Measurements from ENCODE around the gene PDE10A.

The PDE10A gene

DNA sequence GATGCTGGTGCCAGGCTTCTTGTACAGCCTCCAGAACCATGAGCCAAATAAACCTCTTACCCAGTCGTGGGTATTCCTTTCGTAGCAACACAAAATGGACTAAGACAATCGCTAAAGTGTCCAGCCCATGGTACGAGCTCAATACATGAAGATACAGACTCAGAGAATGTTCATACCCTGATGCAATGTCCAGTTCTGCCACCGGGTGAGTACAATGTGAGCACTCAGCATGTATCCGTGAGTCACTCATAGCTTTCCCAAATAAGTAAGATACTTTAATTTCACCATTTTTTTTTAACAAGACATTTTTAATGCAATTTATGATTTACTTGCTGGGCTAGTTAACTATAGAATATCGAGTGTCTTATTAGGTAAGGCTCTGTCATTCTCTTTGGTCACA is 26.7 kb upstream of the PDE10A start:
- Histone ChIP-seq H3K4me1 (ENCODE audit: insufficient read depth, low read length) (peaks cover 13% of the 10 kb centered on the region), H3K9me3 (ENCODE audit: control insufficient read depth, insufficient read depth, low read length) (no peaks in the 10 kb centered on the region), H3K36me3 (ENCODE audit: insufficient read depth, low read length) (no peaks in the 10 kb centered on the region), H3K9ac (ENCODE audit: low read depth, low read length) (no peak overlapping the region)

DNA sequence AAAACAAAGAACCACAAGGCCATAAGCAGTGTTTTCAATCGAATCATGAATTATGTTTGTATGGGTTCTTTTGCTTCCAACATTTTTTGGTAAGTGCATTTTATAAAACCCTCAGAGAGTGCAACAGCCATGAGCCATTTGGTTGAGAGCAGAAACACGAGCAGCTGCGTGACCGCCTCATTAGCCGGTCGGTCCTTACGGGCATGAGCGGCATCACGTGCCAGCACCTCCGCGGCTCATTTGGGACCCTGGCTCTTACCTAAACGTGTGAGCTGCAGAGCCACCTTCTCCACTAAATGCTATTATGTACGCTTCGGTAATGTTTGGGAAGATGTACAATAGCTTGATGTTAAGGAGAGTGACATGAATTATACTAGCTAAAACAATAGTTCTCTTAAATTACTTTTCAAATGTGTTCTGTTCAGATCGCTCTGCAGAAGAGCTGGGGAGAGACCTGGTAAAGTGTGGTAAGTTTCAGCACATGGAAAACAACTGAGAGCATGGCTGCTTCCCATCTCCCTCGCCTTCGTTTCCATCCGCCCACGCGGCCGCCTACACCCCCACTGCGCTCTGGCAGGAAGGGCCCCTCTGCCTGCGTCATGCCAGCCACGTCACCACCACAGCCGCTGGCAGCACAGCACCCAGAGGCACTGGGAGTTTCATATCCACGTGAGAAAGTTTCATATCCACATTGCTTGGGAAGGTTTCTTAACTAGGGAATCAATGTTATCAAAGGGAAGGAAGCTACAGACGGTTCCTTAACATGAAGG is 23.7 kb upstream of the PDE10A start:
- Histone ChIP-seq H3K9ac (ENCODE audit: low read depth, low read length) (no peak overlapping the region), H3K36me3 (ENCODE audit: insufficient read depth, low read length) (no peaks in the 10 kb centered on the region), H3K9me3 (ENCODE audit: control insufficient read depth, insufficient read depth, low read length) (no peaks in the 10 kb centered on the region), H3K4me1 (ENCODE audit: insufficient read depth, low read length) (peaks cover 3% of the 10 kb centered on the region; the same call in 1 of the 2 replicates)

DNA sequence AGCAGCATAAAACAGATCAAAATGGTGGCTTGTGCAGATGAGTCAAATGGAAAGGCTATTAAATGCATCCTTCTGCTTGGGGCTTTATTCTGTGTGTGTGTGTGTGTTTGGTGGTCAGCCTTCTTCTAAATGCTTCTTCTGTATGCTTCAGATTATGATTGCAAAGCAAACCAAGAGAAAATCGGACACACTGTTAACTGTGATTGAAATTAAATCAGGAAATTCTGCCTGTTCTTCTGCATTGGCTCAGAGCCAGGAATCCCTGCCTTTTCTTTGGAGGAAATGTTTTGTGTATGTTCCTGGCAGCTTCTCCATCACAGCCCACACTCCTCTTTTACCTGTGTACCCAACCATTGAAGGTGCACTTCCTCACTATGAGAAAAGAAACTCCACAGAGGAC is 22.3 kb upstream of the PDE10A start:
- Histone ChIP-seq H3K9ac (ENCODE audit: low read depth, low read length) (no peak overlapping the region), H3K9me3 (ENCODE audit: control insufficient read depth, insufficient read depth, low read length) (no peaks in the 10 kb centered on the region), H3K4me1 (ENCODE audit: insufficient read depth, low read length) (no peaks in the 10 kb centered on the region), H3K36me3 (ENCODE audit: insufficient read depth, low read length) (no peaks in the 10 kb centered on the region)

DNA sequence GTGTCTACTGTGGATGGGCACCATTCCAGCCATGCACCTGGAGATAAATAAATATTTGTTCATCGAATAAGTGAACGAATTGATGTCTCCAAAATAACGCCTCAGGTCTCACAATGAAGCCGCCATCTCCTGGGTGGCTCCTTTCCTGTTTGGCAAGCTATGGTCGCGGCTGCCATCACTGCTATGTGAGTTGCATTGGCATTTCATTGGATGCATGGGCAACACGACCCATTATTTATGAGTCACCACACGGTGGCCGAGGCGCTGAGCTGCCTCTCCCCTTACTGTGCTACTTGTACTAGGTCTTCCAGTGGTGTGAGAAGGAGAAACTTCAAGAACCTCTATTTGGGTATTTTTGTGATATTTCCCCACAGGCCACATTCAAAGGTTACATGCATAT is 21.3 kb upstream of the PDE10A start:
- Histone ChIP-seq H3K4me1 (ENCODE audit: insufficient read depth, low read length) (no peaks in the 10 kb centered on the region; the same call in 1 of the 2 replicates), H3K9me3 (ENCODE audit: control insufficient read depth, insufficient read depth, low read length) (no peaks in the 10 kb centered on the region), H3K9ac (ENCODE audit: low read depth, low read length) (no peak overlapping the region), H3K36me3 (ENCODE audit: insufficient read depth, low read length) (no peaks in the 10 kb centered on the region)

GRCh38 chr6:165680975-165681374 is 17.9 kb upstream of the PDE10A start:
- H3K36me3 ChIP-seq (ENCODE audit: insufficient read depth, low read length): no peaks in the 10 kb centered on the region
- H3K4me1 ChIP-seq (ENCODE audit: insufficient read depth, low read length): no peaks in the 10 kb centered on the region; the same call in 1 of the 2 replicates
- no peaks in the 10 kb centered on the region for H3K9me3 ChIP-seq (ENCODE audit: control insufficient read depth, insufficient read depth, low read length)
- H3K9ac ChIP-seq (ENCODE audit: low read depth, low read length): no peak overlapping the region

GRCh38 chr6:165679326-165679725 is 16.3 kb upstream of the PDE10A start:
- no peak overlapping the region for H3K9ac ChIP-seq (ENCODE audit: low read depth, low read length)
- no peaks in the 10 kb centered on the region for H3K9me3 ChIP-seq (ENCODE audit: control insufficient read depth, insufficient read depth, low read length)
- no peaks in the 10 kb centered on the region; the same call in 1 of the 2 replicates for H3K4me1 ChIP-seq (ENCODE audit: insufficient read depth, low read length)
- H3K36me3 ChIP-seq (ENCODE audit: insufficient read depth, low read length): no peaks in the 10 kb centered on the region

DNA sequence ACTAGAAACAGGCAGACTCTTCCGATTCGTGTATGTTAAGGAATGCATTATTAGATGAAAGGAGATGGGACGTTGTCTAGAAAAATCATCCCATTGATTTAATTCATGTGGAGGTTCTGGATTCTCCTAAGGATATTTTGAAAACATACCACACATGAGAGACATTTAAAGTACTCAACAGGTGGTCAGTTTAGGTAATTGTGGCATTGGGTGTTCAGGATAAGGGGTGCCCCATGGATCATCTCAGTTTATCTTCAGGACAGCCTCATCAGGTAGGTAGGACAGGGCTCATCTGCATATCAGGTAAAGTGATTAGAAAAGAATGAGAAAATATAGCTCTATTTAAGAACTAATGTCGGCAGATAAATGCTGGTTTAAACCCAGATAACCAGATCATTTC is 15.9 kb upstream of the PDE10A start:
- H3K36me3 ChIP-seq (ENCODE audit: insufficient read depth, low read length): no peaks in the 10 kb centered on the region
- no peaks in the 10 kb centered on the region for H3K9me3 ChIP-seq (ENCODE audit: control insufficient read depth, insufficient read depth, low read length)
- H3K4me1 ChIP-seq (ENCODE audit: insufficient read depth, low read length): no peaks in the 10 kb centered on the region; the same call in 1 of the 2 replicates
- H3K9ac ChIP-seq (ENCODE audit: low read depth, low read length): no peak overlapping the region

- no peaks in the 10 kb centered on the region; the same call in 1 of the 2 replicates for H3K4me1 ChIP-seq (ENCODE audit: insufficient read depth, low read length)
- H3K9me3 ChIP-seq (ENCODE audit: control insufficient read depth, insufficient read depth, low read length): no peaks in the 10 kb centered on the region
- H3K9ac ChIP-seq (ENCODE audit: low read depth, low read length): no peak overlapping the region
- H3K36me3 ChIP-seq (ENCODE audit: insufficient read depth, low read length): no peaks in the 10 kb centered on the region
Observed at GRCh38 chr6:165678429-165678828, 15.4 kb upstream of the PDE10A start.

DNA sequence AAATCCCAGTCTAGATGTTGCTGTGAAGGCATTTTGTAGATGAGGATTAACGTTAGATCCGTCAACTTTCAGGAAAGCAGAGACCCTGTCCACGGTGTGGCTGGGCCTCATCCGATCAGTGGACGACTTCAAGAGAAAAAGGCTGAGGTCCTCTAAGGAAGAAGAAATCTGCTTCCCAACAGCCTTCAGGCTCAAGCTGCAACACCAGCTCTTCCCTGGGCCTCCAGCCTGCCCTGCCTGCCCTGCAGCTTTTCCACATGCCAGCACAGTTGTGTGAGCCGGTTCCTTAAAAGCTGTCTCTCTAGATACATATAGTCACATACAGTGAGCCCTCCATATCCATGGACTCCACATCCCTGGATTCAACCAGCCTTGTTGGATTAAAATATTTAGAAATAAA is 14.1 kb upstream of the PDE10A start:
- H3K36me3 ChIP-seq (ENCODE audit: insufficient read depth, low read length): no peaks in the 10 kb centered on the region
- no peak overlapping the region for H3K9ac ChIP-seq (ENCODE audit: low read depth, low read length)
- no peaks in the 10 kb centered on the region; the same call in 1 of the 2 replicates for H3K4me1 ChIP-seq (ENCODE audit: insufficient read depth, low read length)
- H3K9me3 ChIP-seq (ENCODE audit: control insufficient read depth, insufficient read depth, low read length): no peaks in the 10 kb centered on the region

GRCh38 chr6:165676435-165677068 is 13.5 kb upstream of the PDE10A start:
- H3K36me3 ChIP-seq (ENCODE audit: insufficient read depth, low read length): no peaks in the 10 kb centered on the region
- H3K4me1 ChIP-seq (ENCODE audit: insufficient read depth, low read length): no peaks in the 10 kb centered on the region; the same call in 1 of the 2 replicates
- no peak overlapping the region for H3K9ac ChIP-seq (ENCODE audit: low read depth, low read length)
- no peaks in the 10 kb centered on the region for H3K9me3 ChIP-seq (ENCODE audit: control insufficient read depth, insufficient read depth, low read length)

GRCh38 chr6:165675120-165675519 is 12.1 kb upstream of the PDE10A start:
- H3K4me1 ChIP-seq (ENCODE audit: insufficient read depth, low read length): no peaks in the 10 kb centered on the region; the same call in 1 of the 2 replicates
- no peak overlapping the region for H3K9ac ChIP-seq (ENCODE audit: low read depth, low read length)
- no peaks in the 10 kb centered on the region for H3K36me3 ChIP-seq (ENCODE audit: insufficient read depth, low read length)
- no peaks in the 10 kb centered on the region for H3K9me3 ChIP-seq (ENCODE audit: control insufficient read depth, insufficient read depth, low read length)

GRCh38 chr6:165674155-165675029 is 11.4 kb upstream of the PDE10A start:
- no peaks in the 10 kb centered on the region for H3K4me1 ChIP-seq (ENCODE audit: insufficient read depth, low read length)
- no peaks in the 10 kb centered on the region for H3K36me3 ChIP-seq (ENCODE audit: insufficient read depth, low read length)
- no peak overlapping the region for H3K9ac ChIP-seq (ENCODE audit: low read depth, low read length)
- no peaks in the 10 kb centered on the region for H3K9me3 ChIP-seq (ENCODE audit: control insufficient read depth, insufficient read depth, low read length)

GRCh38 chr6:165671222-165671768 is 8.3 kb upstream of the PDE10A start:
- Histone ChIP-seq H3K36me3 (ENCODE audit: insufficient read depth, low read length) (no peaks in the 10 kb centered on the region), H3K9ac (ENCODE audit: low read depth, low read length) (no peak overlapping the region), H3K9me3 (ENCODE audit: control insufficient read depth, insufficient read depth, low read length) (no peaks in the 10 kb centered on the region), H3K4me1 (ENCODE audit: insufficient read depth, low read length) (peaks cover 7% of the 10 kb centered on the region; the same call in 1 of the 2 replicates)

GRCh38 chr6:165668951-165669350 is 5.9 kb upstream of the PDE10A start:
- Histone ChIP-seq H3K36me3 (ENCODE audit: insufficient read depth, low read length) (no peaks in the 10 kb centered on the region), H3K9ac (ENCODE audit: low read depth, low read length) (no peak overlapping the region), H3K9me3 (ENCODE audit: control insufficient read depth, insufficient read depth, low read length) (no peaks in the 10 kb centered on the region), H3K4me1 (ENCODE audit: insufficient read depth, low read length) (peaks cover 7% of the 10 kb centered on the region; the same call in 1 of the 2 replicates)

Data from ES-I3 (cell line).